B cell (primary cell): Measurements from ENCODE around the gene FBXL16. TPM values are rescaled to one million over a fixed set of nuclear protein-coding genes. Genes with fewer than 3 reads are reported as not detected.
"Not testable (repeated sequence)": the region's sequence is repeated elsewhere in the genome, so short reads cannot be mapped to it uniquely, and the experiment has no call there.

Experiments used
- ATAC-seq: fragments of 200-7000 bp; cut with Tn5 transposase; one replicate; pipeline ENCODE4 v1.10.0; 2021; ENCODE audit warnings: low read depth, mild to moderate bottlenecking, moderate number of reproducible peaks, moderate library complexity
- CTCF ChIA-PET: fragments of 350-600 bp; sonication (Branson Sonifier 250); formaldehyde crosslinking; loops from one replicate; lab custom pipeline; 2021; ENCODE audit warnings: antibody characterized with exemption, inconsistent platforms; lab: Charles Lee
- POLR2A ChIA-PET: fragments of 350-600 bp; sonication (Branson Sonifier 250); formaldehyde crosslinking; loops from one replicate; lab custom pipeline; 2021; ENCODE audit warnings: antibody characterized with exemption; lab: Charles Lee
- DNase-seq: peaks from one replicate; pipeline ENCODE4 v3.0.0; 2013
- H2AFZ ChIP-seq: 2 replicates; pipeline ENCODE4 v1.6.1; 2012; ENCODE audit warnings: mild to moderate bottlenecking, low read depth, low read length; ENCODE audit not compliant: insufficient read depth, poor library complexity, severe bottlenecking
- H3K27ac ChIP-seq, 2 donors: 1 replicate in 1 of 2; 2 replicates in 1 of 2; pipeline ENCODE4 v1.5.1; 2012 to 2013; ENCODE audit warnings: low read length in 2 of 2, mild to moderate bottlenecking in 2 of 2, moderate library complexity in 1 of 2
- H3K27me3 ChIP-seq, 4 experiments: fragments of 200-600 bp in 1 of 4; sonication (generic) in 1 of 4; replicated peaks in 1 of 4; 1 replicate in 2 of 4; 2 replicates in 2 of 4; pipeline versions ENCODE4 v1.6.1 to v1.7.0; 2013 to 2016; ENCODE audit warnings: low read length in 3 of 4, mild to moderate bottlenecking in 2 of 4, mixed read lengths in 1 of 4, moderate library complexity in 1 of 4; ENCODE audit not compliant: insufficient read depth in 4 of 4, control insufficient read depth in 3 of 4; ENCODE audit errors: control extremely low read depth in 1 of 4
- H3K36me3 ChIP-seq, 2 experiments: replicated peaks in 1 of 2; 1 replicate in 1 of 2; 2 replicates in 1 of 2; pipeline versions ENCODE4 v1.6.1 to v1.7.1; 2013; ENCODE audit warnings: low read length in 1 of 2; ENCODE audit not compliant: insufficient read depth in 2 of 2, control insufficient read depth in 1 of 2; ENCODE audit errors: control extremely low read depth in 1 of 2, extremely low read depth in 1 of 2
- H3K4me1 ChIP-seq, 2 donors: fragments of 200-600 bp in 1 of 2; sonication (generic) in 1 of 2; 1 replicate in 1 of 2; 2 replicates in 1 of 2; pipeline versions ENCODE4 v1.5.1 to v1.6.1; 2013 to 2017; ENCODE audit warnings: low read length in 2 of 2; ENCODE audit not compliant: control insufficient read depth in 2 of 2, insufficient read depth in 2 of 2
- H3K4me2 ChIP-seq: replicated peaks from 2 replicates; pipeline ENCODE3; 2012; ENCODE audit warnings: mild to moderate bottlenecking, low read depth, low read length; ENCODE audit not compliant: poor library complexity, severe bottlenecking
- H3K4me3 ChIP-seq, 5 experiments: fragments of 200-600 bp in 1 of 5; sonication (generic) in 1 of 5; 1 replicate in 3 of 5; 2 replicates in 2 of 5; pipeline versions ENCODE4 v1.5.1 to v1.7.0; 2011 to 2016; ENCODE audit warnings: low read length in 4 of 5, mild to moderate bottlenecking in 4 of 5, low read depth in 2 of 5, control low read depth in 1 of 5, moderate library complexity in 1 of 5; ENCODE audit not compliant: insufficient read depth in 1 of 5; ENCODE audit errors: control extremely low read depth in 1 of 5, extremely low read depth in 1 of 5
- H3K79me2 ChIP-seq: fragments of 200-600 bp; sonication (generic); one replicate; pipeline ENCODE4 v1.6.0; 2016; ENCODE audit warnings: low read length; ENCODE audit not compliant: control insufficient read depth, insufficient read depth
- H3K9ac ChIP-seq: fragments of 200-600 bp; sonication (generic); 2 replicates; pipeline ENCODE4 v1.6.1; 2017; ENCODE audit warnings: mild to moderate bottlenecking, low read length, moderate library complexity
- H3K9me3 ChIP-seq, 3 donors: one replicate each; pipeline versions ENCODE4 v1.6.1 to v1.7.1; 2013; ENCODE audit warnings: low read length in 2 of 3; ENCODE audit not compliant: control insufficient read depth in 2 of 3, insufficient read depth in 1 of 3; ENCODE audit errors: control extremely low read depth in 1 of 3
- H4K20me1 ChIP-seq: 2 replicates; pipeline ENCODE4 v1.6.0; 2012; ENCODE audit warnings: mild to moderate bottlenecking, low read length; ENCODE audit not compliant: insufficient read depth, control insufficient read depth, poor library complexity, severe bottlenecking
- H3K27ac Mint-ChIP-seq: one replicate; pipeline ENCODE4 v1.8.0; 2021; ENCODE audit warnings: mixed read lengths
- H3K27me3 Mint-ChIP-seq: one replicate; pipeline ENCODE4 v1.8.0; 2021; ENCODE audit warnings: mixed read lengths
- H3K4me1 Mint-ChIP-seq: one replicate; pipeline ENCODE4 v1.8.0; 2021; ENCODE audit warnings: mixed read lengths
- H3K4me3 Mint-ChIP-seq: one replicate; pipeline ENCODE4 v1.8.0; 2021; ENCODE audit warnings: mixed read lengths
- H3K9me3 Mint-ChIP-seq: one replicate; pipeline ENCODE4 v1.8.0; 2022; ENCODE audit warnings: mixed read lengths; ENCODE audit not compliant: insufficient read depth
- EZH2 ChIP-seq: IDR thresholded peaks from 2 replicates; pipeline ENCODE4 v1.6.1; 2012; ENCODE audit warnings: borderline replicate concordance, low read depth, mild to moderate bottlenecking, moderate library complexity, low read length; ENCODE audit not compliant: insufficient read depth, poor library complexity, severe bottlenecking
- WGBS: methylation state at CpG from one replicate; pipeline ENCODE4 v1.1.5; 2013; ENCODE audit warnings: missing lambda C conversion rate; ENCODE audit not compliant: insufficient coverage; 5-methylcytosine and 5-hydroxymethylcytosine counted together
- intact Hi-C: fragments of 100-400 bp; cut with micrococcal nuclease; formaldehyde crosslinking; loops from one replicate; pipeline ENCODE4 v1.10.0; 2022
- polyA plus RNA-seq: library from polyadenylated mRNA; depleted of rRNA; stranded (reverse); fragments of >200 nt; gene quantifications from 2 replicates; pipeline ENCODE4 v1.2.3, GENCODE V29; 2012
- total RNA-seq, 2 donors: library from RNA; stranded (reverse); fragments of 120-200 nt in 1 of 2; gene quantifications; 1 replicate in 1 of 2; 2 replicates in 1 of 2; pipeline versions ENCODE4 v1.2.3 to v1.2.4, GENCODE V29; 2013 to 2022
- TF ChIP-seq, protein P1 (sequence below): fragments of 200-600 bp; IDR thresholded peaks from one replicate; pipeline ENCODE4 v1.8.0; 2022; ENCODE audit warnings: antibody characterized with exemption, mild to moderate bottlenecking

The FBXL16 gene
- total and polyA plus RNA-seq, 2 donors (not counting 1 experiment from before 2014, with no cell fraction given) = 2.2 to 5.8 TPM

DNA sequence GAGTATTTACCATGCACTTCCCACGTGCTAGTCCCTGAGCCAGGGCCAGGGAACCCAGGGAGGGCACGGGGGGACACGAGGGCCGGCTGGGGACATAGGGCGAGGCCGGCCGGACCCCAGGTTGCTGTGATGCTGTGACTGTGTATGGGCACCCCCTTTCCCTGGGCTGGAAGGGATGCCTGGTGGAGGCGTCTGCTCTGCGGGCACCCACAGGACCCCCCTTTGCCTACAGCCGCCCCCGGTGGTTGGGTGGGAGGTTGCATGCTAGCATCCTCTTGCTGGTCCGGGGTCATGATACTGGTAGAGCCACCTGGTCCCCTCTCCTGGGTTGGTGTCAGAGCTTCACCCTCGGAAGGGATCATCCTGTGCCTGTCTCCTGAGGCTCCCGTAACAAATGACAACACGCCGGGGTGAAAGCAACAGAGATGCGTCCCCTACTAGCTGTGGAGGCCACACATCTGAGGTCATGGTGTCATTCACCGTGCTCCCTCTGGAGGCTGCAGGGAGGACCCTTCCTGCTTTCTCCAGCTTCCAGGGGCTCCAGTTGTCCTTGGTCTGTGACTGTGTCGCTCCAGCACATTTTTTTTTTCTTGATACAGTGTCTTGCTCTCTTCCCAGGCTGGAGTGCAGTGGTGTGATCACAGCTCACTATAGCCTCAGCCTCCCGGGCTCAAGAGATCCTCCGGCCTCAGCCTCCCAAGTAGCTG lies 38.3 kb upstream of the FBXL16 start:
- CTCF ChIA-PET = interaction anchor here (0.9 to 5.9 kb wide), 4 partner anchors 23 to 41 kb away, joined by 3 to 26 read pairs (median 8); partner anchors contain the start of genes ANTKMT and METRN
- DNase-seq = peak; percentile 27
- Mint-ChIP-seq H3K4me3 (no peak overlapping the region), H3K27me3 (no peaks in the 10 kb centered on the region), H3K27ac (no peak overlapping the region), H3K4me1 (peaks cover 10% of the 10 kb centered on the region), H3K9me3 (no peaks in the 10 kb centered on the region)
- Histone ChIP-seq H3K27ac (no peak overlapping the region), H3K79me2 (peaks cover 16% of the 10 kb centered on the region), H3K4me2 (no peak overlapping the region), H3K4me3 (no peak overlapping the region), H3K27me3 (no peaks in the 10 kb centered on the region), H4K20me1 (peaks cover 9% of the 10 kb centered on the region), H3K9me3 (no peaks in the 10 kb centered on the region), H2AFZ (no peak overlapping the region), H3K4me1 (peaks cover 12 to 18% of the 10 kb centered on the region in 2 donors), H3K9ac (no peak overlapping the region), H3K36me3 (no peaks in the 10 kb centered on the region)
- POLR2A ChIA-PET = no interaction called here
- no peak for ATAC-seq
- TF ChIP-seq EZH2 = no peak
- TF ChIP-seq, protein P1, sequence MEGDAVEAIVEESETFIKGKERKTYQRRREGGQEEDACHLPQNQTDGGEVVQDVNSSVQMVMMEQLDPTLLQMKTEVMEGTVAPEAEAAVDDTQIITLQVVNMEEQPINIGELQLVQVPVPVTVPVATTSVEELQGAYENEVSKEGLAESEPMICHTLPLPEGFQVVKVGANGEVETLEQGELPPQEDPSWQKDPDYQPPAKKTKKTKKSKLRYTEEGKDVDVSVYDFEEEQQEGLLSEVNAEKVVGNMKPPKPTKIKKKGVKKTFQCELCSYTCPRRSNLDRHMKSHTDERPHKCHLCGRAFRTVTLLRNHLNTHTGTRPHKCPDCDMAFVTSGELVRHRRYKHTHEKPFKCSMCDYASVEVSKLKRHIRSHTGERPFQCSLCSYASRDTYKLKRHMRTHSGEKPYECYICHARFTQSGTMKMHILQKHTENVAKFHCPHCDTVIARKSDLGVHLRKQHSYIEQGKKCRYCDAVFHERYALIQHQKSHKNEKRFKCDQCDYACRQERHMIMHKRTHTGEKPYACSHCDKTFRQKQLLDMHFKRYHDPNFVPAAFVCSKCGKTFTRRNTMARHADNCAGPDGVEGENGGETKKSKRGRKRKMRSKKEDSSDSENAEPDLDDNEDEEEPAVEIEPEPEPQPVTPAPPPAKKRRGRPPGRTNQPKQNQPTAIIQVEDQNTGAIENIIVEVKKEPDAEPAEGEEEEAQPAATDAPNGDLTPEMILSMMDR = peak; percentile 39
- intact Hi-C loops = no loop called here
- 88% methylated on average over 19 of the region's 21 CpGs for WGBS

DNA sequence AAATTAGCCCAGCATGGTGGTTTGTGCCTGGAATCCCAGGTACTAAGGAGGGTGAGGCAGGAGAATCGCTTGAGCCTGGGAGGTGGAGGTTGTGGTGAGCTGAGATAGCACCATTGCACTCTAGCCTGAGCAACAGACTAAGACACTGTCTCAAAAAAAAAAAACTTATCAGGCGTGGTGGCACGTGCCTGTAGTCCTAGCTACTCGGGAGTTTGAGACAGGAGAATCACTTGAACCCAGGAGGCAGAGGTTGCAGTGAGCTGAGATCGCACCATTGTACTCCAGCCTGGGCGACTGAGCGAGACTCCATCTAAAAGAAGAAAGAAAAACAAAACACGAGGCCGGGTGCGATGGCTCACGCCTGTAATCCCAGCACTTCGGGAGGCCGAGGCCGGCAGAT lies 37.3 kb upstream of the FBXL16 start:
- WGBS = 92% methylated on average over 6 of the region's 14 CpGs
- Histone ChIP-seq H3K79me2 (peaks cover 16% of the 10 kb centered on the region), H3K4me1 (peaks cover 14 to 27% of the 10 kb centered on the region in 2 donors)
- H3K36me3 ChIP-seq, H3K27me3 Mint-ChIP-seq, H3K4me3 Mint-ChIP-seq, DNase-seq, POLR2A ChIA-PET, H2AFZ ChIP-seq, H3K4me2 ChIP-seq, H3K4me3 ChIP-seq, H3K27ac Mint-ChIP-seq, H3K9me3 Mint-ChIP-seq, intact Hi-C loops, H3K9me3 ChIP-seq, H3K27ac ChIP-seq, ATAC-seq, H4K20me1 ChIP-seq, H3K9ac ChIP-seq, H3K27me3 ChIP-seq: not testable (repeated sequence)
- CTCF ChIA-PET = interaction anchor here (2.8 to 5.9 kb wide), 2 partner anchors 22 to 27 kb away, joined by 9 to 26 read pairs; partner anchors contain the start of genes ANTKMT and METRN
- peaks cover 12% of the 10 kb centered on the region for H3K4me1 Mint-ChIP-seq
